Measurements from ENCODE around the gene SPATA25. TPM values are rescaled to one million over a fixed set of nuclear protein-coding genes. Genes with fewer than 3 reads are reported as not detected.

SPATA25 gene
- total RNA-seq, 1 experiment from 2014 or later: 5.8 TPM

DNA sequence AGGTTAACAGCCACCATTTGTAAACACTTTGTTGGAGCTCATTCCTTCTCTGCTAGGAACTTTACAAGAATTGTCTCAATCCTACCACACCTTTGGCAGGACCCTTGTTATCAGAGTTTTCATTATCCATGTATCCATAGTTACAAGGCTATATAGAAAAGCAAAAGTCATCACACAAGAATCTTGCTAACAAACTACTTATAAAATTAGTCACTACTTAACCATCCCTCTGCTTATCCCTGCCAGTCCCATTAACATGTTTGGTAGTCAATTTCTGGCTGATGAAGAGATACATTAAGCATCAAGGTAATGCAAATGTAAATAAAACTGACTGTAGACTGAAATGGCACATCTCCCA, 19.6 kb downstream of the SPATA25 start:
- H3K4me1 Mint-ChIP-seq (ENCODE audit: low read depth, unreplicated experiment): peaks cover 19% of the 10 kb centered on the region
- H3K27me3 Mint-ChIP-seq (ENCODE audit: unreplicated experiment): no peaks in the 10 kb centered on the region
- intact Hi-C loops (cut with micrococcal nuclease; ENCODE audit: unreplicated experiment): no loop called here
- H3K36me3 Mint-ChIP-seq (ENCODE audit: insufficient read depth, unreplicated experiment): no peaks in the 10 kb centered on the region
- H3K27ac Mint-ChIP-seq (ENCODE audit: unreplicated experiment): peak overlapping the region; percentile 29
- no peak overlapping the region for H3K4me3 Mint-ChIP-seq (ENCODE audit: low read depth, unreplicated experiment)
- TF ChIP-seq CTCF (IDR thresholded peaks at IDR 0.05; ENCODE audit: unreplicated experiment): no peak
- BruUV-seq (replicated peaks): no TSS peak
- H3K9me3 Mint-ChIP-seq (ENCODE audit: low read depth, unreplicated experiment): no peaks in the 10 kb centered on the region
- CTCF ChIA-PET: interaction anchor here (0.9 to 1.0 kb wide), 2 partner anchors 11 to 13 kb away, joined by 3 to 4 read pairs; partner anchors contain the start of gene ZSWIM1
- DNase-seq: no peak

DNA sequence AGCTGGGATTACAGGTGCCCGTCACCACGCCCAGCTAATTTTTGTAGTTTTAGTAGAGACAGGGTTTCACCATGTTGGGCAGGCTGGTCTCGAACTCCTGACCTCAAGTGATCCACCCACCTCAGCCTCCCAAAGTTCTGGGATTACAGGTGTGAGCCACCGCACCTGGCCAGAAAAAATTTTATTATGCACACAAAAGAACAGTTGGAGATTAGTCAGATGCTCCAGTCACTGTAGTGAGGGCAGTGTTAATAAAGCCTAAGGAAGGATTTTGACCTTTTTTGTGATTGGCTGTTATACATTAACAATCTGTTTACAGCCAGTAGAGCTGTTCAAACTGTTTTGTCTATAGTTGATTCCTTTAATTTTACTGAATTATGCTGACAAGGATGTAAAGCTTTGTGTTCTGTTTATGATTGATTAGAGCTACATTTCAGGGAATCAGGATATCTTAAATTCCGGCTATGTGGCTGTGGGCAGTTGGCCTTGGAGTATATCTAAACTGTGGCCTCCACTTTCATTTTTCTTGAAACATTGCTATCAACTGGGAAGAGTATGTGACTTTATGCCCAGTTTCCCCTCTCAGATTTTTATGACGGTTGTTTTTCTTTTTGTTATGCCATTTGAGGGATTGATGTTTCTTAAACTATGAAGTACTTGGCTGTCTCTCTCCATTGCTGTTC, 20.1 kb downstream of the SPATA25 start:
- H3K4me1 Mint-ChIP-seq (ENCODE audit: low read depth, unreplicated experiment): peaks cover 14% of the 10 kb centered on the region
- H3K27me3 Mint-ChIP-seq (ENCODE audit: unreplicated experiment): no peaks in the 10 kb centered on the region
- CTCF ChIA-PET: interaction anchor here (0.9 to 1.0 kb wide), 2 partner anchors 11 to 14 kb away, joined by 3 to 4 read pairs; partner anchors contain the start of gene ZSWIM1
- intact Hi-C loops (cut with micrococcal nuclease; ENCODE audit: unreplicated experiment): no loop called here
- H3K36me3 Mint-ChIP-seq (ENCODE audit: insufficient read depth, unreplicated experiment): no peaks in the 10 kb centered on the region
- H3K27ac Mint-ChIP-seq (ENCODE audit: unreplicated experiment): peak overlapping the region; percentile 29
- no peak for DNase-seq
- H3K4me3 Mint-ChIP-seq (ENCODE audit: low read depth, unreplicated experiment): no peak overlapping the region
- no peaks in the 10 kb centered on the region for H3K9me3 Mint-ChIP-seq (ENCODE audit: low read depth, unreplicated experiment)
- BruUV-seq (replicated peaks): no TSS peak
- TF ChIP-seq CTCF (IDR thresholded peaks at IDR 0.05; ENCODE audit: unreplicated experiment): no peak

GRCh38 chr20:45866454-45866853, 21.0 kb downstream of the SPATA25 start:
- Mint-ChIP-seq H3K36me3 (ENCODE audit: insufficient read depth, unreplicated experiment) (no peaks in the 10 kb centered on the region), H3K4me1 (ENCODE audit: low read depth, unreplicated experiment) (peaks cover 11% of the 10 kb centered on the region), H3K27ac (ENCODE audit: unreplicated experiment) (no peak overlapping the region), H3K4me3 (ENCODE audit: low read depth, unreplicated experiment) (no peak overlapping the region), H3K27me3 (ENCODE audit: unreplicated experiment) (no peaks in the 10 kb centered on the region), H3K9me3 (ENCODE audit: low read depth, unreplicated experiment) (no peaks in the 10 kb centered on the region)
- CTCF ChIA-PET: interaction anchor here (0.7 to 0.9 kb wide), 2 partner anchors 24 to 39 kb away, joined by 3 read pairs; no protein-coding TSS in a partner anchor
- no peak for TF ChIP-seq CTCF (IDR thresholded peaks at IDR 0.05; ENCODE audit: unreplicated experiment)
- DNase-seq: no peak
- BruUV-seq (replicated peaks): no TSS peak
- intact Hi-C loops (cut with micrococcal nuclease; ENCODE audit: unreplicated experiment): no loop called here

DNA sequence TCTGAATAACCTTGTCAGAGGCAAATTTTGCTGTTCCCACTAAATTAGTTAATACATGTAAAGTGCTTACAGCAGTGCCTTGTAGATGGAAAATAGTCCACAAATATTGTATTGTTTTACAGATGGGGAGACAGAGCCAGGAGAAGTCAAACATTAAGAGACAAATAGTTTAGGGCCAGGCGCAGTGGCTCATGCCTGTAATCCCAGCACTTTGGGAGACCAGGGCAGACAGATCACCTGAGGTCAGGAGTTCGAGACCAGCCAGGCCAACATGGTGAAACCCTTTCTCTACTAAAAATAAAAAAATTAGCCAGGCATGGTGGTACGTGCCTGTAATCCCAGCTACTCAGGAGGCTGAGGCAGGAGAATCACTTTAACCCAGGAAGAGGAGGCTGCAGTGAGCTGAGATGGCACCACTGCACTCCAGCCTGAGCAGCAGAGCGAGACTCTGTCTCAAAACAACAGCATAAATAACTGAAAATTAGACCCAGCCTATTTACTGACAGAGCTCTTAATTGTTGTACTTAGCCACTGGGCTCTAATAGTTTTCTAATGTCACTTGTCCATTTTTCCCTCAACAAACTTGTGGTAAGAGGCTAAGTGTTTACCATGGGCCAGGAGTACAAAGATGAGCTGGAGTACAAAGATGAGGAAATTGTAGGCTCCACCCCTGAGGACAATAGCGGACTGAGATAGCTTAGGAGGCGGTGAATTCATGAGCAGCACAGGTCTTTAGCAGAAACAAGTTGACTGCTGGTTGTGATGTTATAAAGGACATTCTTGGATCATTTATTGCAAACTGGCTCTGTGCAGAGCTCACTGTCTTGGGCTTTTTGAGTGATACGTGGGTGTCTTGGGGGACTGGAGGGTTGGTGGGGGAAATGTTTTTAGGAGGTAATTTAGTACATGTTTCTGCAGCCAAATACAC, 23.6 kb downstream of the SPATA25 start:
- no TSS peak for BruUV-seq (replicated peaks)

More for the DNA sequence above, 23.6 kb downstream of the SPATA25 start:
- H3K4me1 Mint-ChIP-seq (ENCODE audit: low read depth, unreplicated experiment): peaks cover 36% of the 10 kb centered on the region
- TF ChIP-seq CTCF (IDR thresholded peaks at IDR 0.05; ENCODE audit: unreplicated experiment): no peak
- no peak overlapping the region for H3K27ac Mint-ChIP-seq (ENCODE audit: unreplicated experiment)
- CTCF ChIA-PET: interaction anchor here (1.3 kb wide), 1 partner anchor 8 kb away, joined by 3 read pairs; no protein-coding TSS in a partner anchor
- intact Hi-C loops (cut with micrococcal nuclease; ENCODE audit: unreplicated experiment): no loop called here
- no peaks in the 10 kb centered on the region for H3K27me3 Mint-ChIP-seq (ENCODE audit: unreplicated experiment)
- H3K9me3 Mint-ChIP-seq (ENCODE audit: low read depth, unreplicated experiment): peaks cover 3% of the 10 kb centered on the region
- no peak for DNase-seq
- H3K36me3 Mint-ChIP-seq (ENCODE audit: insufficient read depth, unreplicated experiment): no peaks in the 10 kb centered on the region
- no peak overlapping the region for H3K4me3 Mint-ChIP-seq (ENCODE audit: low read depth, unreplicated experiment)

Measured in Calu3 (cell line).